Stimulated activated CD8-positive, alpha-beta memory T cell treated with anti-CD3 and anti-CD28 coated beads, Interleukin-2, amount 100 ng/mL, for 1 hour (primary cell): ENCODE results near the gene EPYC.

ENCODE experiments used
- DNase-seq, 2 donors: peaks; one replicate each; pipeline ENCODE4 v3.0.0-alpha.2; 2020; ENCODE audit warnings: low read depth in 2 of 2

Gene EPYC

DNA sequence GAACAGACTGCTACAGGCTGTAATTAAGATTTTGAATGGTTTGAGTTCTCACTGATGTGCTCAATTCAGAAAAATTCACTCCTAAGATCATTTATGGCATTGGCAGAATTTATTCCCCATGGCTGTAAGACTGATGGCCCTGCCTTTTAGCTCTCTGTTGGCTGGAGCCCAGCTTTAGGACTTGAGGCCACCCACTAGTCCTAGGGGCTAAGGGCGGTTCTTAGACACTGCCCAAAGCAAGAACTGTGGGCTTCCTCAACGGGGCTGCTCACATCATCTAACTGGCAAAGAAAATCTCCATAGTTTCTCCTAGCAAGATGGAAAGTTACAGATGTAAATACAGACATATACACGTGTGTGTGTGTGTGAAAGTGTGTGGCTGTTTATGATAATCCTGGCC lies 46.4 kb downstream of the EPYC start:
- DNase-seq, result no peak

DNA sequence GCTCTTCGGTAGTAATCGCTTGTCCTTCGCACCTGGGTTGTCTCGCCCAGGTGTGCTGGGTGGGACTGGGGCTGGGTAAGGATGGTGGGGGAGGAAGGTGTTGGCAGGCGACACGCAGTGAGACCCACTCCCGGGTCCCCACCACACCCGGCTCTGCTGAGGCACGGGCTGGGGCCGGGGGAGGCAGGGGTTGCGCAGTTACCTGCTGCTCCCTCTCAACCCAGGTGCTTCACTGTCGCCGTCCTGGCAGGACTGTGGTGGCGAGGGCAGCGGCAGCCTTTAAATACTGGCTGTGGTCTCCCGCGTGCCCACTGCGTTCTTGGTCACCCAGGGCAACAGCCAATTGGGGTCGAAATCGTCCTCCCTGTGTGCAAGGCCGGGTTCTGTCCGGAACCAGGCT lies 49.9 kb downstream of the EPYC start, which contains the start of gene CCER1:
Gene CCER1 (minus strand): TSS at position 256 of the 400 bp plus-strand sequence. CDS start 434 bp downstream, outside the sequence.
- no peak for DNase-seq

- DNase-seq, result no peak
These were observed 50.3 kb downstream of the EPYC start for GRCh38 chr12:90954428-90954827.

DNA sequence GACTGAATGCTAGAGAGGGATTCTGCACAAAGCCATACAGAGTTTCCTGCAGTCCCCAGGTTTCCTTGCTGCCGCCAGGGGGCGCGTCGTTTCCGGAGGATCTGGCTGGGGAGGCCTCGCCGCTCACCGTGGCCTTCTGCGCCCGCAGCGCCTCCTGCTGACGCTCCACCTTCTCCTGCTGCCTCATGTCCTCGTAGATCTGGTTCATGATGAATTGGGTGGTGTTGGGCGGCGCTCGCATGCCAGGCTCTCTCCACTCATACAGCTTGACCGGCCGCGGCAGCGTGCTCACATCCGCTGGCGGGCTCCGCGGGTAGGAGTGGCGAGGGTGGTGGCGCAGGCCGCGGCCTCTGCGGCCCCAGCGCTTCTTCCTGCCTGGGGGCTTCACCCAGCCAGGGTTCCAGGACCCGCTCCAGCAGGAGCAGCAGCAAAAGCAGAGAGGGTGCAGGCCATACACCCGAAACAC lies 50.8 kb downstream of the EPYC start:
- no peak for DNase-seq

DNA sequence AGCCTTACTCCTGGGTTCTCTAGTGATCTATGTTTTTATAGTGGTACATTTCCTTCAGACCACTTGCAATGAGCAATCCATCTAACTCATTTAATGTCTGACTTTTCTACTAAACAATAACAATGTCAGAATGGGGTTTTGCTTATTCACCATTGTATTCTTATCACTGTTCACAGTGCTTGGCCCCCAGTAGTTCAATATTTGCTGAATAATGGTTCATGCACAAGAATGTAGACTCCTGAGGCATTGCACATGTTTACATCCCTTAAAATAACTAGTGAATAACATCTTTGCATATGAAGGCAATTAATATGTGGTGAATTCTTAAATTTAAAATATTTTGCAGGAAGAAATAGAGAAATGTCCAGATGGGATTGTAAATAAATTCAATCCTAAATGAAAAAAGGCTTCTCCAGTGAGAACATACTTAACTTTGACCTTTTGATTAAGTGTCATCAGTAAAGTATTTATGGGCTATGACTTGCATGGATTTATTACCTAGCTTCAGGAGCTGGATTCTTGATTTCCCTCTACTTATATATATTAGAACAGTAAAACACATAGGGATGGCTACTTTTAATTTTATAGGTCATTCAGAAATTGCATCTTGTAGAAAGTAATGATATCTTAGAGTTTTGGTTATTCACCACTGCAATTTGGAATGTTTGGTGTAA lies 53.2 kb downstream of the EPYC start:
- no peak for DNase-seq

GRCh38 chr12:90947869-90948268 lies 56.9 kb downstream of the EPYC start:
- DNase-seq, result no peak

GRCh38 chr12:90945070-90945649 lies 59.6 kb downstream of the EPYC start:
- DNase-seq, result no peak

- no peak for DNase-seq
These were observed 61.5 kb downstream of the EPYC start for GRCh38 chr12:90943255-90943654.

DNA sequence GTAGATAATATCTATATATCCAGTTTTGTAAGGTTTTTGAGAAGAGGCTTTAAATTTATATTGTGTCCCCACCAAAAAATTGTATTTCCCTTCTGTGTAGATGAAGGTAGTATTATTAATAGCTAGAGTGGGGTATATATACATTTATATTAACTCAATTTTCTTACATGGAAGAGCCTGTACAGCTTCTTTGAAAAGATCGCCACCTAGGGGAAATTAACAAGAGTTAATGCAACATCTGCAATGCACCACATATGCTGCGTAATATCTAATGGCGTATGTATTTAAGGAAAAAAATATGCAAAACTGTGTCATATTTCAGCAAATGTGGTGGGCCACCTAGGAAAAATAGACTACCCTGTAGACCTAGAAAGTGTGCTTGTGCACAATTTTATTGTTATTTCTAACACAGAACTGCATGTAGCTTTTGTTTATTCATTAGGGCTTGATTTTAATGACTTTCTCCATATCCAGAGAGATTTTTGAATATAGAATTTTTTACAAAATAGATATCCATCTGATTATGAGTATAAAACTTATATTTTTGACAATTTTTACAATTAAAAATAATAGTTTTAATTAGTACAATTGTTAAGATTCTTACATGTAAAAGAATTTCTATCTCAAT lies 63.8 kb downstream of the EPYC start:
- DNase-seq, result no peak

DNA sequence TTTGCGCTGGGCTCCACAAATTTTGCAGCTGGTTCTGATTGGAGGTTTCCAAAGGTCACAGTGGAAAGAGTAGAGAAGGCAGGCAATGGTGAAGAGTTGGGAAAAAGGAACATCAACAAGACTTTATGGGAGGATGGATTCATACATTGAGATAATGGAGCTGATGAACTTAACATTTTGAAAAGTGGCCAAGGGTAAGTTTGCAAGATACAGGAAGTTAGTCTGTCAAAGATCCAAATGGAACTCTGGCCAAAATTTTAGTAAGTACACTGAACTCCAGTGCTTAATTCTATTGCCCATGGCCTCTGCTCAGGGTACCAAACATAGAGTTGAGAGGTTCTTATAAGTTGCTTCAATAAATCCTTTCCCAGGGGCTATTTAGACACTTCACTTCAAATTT lies 65.4 kb downstream of the EPYC start:
- no peak for DNase-seq

- DNase-seq, result no peak
These were observed 66.3 kb downstream of the EPYC start for GRCh38 chr12:90938451-90938850.

- DNase-seq, result no peak
These were observed 67.1 kb downstream of the EPYC start for GRCh38 chr12:90937651-90938050.

GRCh38 chr12:90936230-90937005 lies 68.4 kb downstream of the EPYC start:
- DNase-seq, result no peak

GRCh38 chr12:90925562-90925961 lies 79.2 kb downstream of the EPYC start:
- no peak for DNase-seq

- no peak for DNase-seq
These were observed 80.4 kb downstream of the EPYC start for GRCh38 chr12:90924406-90924805.

GRCh38 chr12:90922145-90922627 lies 82.6 kb downstream of the EPYC start:
- DNase-seq, result no peak

DNA sequence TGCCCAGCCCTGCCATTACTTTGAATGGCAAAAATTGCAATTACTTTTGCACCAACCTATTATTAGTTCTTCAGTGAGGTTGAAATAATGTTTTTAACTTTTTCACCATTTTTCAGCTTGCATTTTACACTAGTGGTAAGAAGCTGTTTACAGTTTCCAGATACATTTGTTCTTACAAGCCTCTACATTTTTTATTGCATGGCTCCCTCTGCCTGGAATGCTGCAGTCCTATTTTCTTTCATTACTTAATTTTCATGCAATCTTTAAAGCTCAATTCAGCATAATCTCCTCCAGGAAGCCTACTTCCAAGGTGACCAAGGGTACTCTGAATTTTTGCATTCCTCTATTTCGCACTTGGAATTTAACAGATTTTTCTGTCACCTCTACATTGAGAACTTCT lies 83.2 kb downstream of the EPYC start:
- DNase-seq, result no peak

GRCh38 chr12:90920222-90920621 lies 84.5 kb downstream of the EPYC start:
- DNase-seq, result no peak

GRCh38 chr12:90917431-90917830 lies 87.3 kb downstream of the EPYC start:
- DNase-seq, result no peak

DNA sequence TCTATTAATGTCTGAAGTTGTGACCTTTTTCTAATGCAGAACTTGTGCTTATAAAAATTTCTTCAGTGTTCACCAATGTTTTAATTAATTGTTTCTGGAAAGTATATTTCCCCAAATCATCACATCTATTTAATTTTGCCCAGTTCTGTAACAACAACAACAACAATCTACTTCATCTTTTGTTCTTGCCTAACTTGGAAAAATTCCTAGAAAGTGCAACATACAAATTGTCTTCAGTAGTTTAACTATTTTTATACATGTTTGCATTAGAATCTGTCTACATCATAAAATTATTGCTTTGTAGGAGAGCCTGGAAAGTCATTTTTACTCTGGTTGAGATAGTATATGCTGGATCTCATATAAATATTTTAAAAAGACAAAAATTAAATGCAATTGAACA lies 88.3 kb downstream of the EPYC start:
- DNase-seq, result no peak

DNA sequence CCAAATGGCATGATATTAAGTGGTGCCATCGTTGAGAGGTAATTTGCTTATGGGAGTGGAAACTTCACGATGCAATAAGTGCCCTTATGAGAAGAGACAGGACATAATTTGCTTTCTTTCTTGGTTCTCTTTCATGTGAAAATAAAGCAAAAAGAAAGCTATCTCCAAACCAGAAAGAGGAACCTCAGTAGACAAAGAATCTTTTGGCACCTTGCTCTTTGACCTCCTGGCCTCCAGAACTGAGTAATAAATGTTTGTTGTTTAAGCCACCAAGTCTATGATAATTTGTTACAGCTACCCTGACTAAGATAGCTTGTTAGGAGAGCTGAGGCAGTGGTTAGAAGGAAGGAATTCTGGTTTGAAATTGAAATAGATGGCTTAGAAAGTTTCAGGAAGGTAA lies 89.4 kb downstream of the EPYC start:
- no peak for DNase-seq
